Measurements from ENCODE around the gene KIF1B. TPM values are rescaled to one million over a fixed set of nuclear protein-coding genes. Genes with fewer than 3 reads are reported as not detected.

The KIF1B gene
- total and polyA plus RNA-seq, 10 of the 15 experiments (the other 5 are each of a cell fraction or from before 2014, with no cell fraction given), result 2.1 to 16.5 (median 8.7) TPM

DNA sequence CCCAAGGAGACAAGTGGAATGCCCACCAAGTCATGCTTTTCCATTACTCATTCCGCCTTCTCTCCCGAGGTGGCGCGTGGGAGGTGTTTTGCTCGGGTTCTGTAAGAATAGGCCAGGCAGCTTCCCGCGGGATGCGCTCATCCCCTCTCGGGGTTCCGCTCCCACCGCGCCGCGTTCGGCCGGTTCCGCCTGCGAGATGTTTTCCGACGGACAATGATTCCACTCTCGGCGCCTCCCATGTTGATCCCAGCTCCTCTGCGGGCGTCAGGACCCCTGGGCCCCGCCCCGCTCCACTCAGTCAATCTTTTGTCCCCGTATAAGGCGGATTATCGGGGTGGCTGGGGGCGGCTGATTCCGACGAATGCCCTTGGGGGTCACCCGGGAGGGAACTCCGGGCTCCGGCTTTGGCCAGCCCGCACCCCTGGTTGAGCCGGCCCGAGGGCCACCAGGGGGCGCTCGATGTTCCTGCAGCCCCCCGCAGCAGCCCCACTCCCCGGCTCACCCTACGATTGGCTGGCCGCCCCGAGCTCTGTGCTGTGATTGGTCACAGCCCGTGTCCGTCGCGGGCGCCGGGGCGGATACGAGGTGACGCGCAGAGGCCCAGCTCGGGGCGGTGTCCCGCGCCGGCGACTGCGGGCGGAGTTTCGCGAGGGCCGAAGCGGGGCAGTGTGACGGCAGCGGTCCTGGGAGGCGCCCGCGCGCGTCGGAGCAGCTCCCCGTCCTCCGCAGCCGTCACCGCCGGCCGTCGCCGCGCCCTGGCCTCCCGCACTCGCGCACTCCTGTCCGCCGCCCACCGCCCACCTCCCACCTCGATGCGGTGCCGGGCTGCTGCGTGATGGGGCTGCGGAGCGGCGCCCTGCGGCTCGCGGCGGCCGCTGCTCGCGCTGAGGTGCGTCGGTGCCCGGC is at the start of gene KIF1B (continued):
- TF ChIP-seq, protein P1, sequence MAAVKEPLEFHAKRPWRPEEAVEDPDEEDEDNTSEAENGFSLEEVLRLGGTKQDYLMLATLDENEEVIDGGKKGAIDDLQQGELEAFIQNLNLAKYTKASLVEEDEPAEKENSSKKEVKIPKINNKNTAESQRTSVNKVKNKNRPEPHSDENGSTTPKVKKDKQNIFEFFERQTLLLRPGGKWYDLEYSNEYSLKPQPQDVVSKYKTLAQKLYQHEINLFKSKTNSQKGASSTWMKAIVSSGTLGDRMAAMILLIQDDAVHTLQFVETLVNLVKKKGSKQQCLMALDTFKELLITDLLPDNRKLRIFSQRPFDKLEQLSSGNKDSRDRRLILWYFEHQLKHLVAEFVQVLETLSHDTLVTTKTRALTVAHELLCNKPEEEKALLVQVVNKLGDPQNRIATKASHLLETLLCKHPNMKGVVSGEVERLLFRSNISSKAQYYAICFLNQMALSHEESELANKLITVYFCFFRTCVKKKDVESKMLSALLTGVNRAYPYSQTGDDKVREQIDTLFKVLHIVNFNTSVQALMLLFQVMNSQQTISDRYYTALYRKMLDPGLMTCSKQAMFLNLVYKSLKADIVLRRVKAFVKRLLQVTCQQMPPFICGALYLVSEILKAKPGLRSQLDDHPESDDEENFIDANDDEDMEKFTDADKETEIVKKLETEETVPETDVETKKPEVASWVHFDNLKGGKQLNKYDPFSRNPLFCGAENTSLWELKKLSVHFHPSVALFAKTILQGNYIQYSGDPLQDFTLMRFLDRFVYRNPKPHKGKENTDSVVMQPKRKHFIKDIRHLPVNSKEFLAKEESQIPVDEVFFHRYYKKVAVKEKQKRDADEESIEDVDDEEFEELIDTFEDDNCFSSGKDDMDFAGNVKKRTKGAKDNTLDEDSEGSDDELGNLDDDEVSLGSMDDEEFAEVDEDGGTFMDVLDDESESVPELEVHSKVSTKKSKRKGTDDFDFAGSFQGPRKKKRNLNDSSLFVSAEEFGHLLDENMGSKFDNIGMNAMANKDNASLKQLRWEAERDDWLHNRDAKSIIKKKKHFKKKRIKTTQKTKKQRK (IDR thresholded peaks at IDR 0.05; ENCODE audit: low read depth, low read length), result no peak
- TF ChIP-seq, protein P2, sequence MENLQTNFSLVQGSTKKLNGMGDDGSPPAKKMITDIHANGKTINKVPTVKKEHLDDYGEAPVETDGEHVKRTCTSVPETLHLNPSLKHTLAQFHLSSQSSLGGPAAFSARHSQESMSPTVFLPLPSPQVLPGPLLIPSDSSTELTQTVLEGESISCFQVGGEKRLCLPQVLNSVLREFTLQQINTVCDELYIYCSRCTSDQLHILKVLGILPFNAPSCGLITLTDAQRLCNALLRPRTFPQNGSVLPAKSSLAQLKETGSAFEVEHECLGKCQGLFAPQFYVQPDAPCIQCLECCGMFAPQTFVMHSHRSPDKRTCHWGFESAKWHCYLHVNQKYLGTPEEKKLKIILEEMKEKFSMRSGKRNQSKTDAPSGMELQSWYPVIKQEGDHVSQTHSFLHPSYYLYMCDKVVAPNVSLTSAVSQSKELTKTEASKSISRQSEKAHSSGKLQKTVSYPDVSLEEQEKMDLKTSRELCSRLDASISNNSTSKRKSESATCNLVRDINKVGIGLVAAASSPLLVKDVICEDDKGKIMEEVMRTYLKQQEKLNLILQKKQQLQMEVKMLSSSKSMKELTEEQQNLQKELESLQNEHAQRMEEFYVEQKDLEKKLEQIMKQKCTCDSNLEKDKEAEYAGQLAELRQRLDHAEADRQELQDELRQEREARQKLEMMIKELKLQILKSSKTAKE (IDR thresholded peaks at IDR 0.05; ENCODE audit: low read depth, poor library complexity, severe bottlenecking), result no peak
- TF ChIP-seq, protein P3, sequence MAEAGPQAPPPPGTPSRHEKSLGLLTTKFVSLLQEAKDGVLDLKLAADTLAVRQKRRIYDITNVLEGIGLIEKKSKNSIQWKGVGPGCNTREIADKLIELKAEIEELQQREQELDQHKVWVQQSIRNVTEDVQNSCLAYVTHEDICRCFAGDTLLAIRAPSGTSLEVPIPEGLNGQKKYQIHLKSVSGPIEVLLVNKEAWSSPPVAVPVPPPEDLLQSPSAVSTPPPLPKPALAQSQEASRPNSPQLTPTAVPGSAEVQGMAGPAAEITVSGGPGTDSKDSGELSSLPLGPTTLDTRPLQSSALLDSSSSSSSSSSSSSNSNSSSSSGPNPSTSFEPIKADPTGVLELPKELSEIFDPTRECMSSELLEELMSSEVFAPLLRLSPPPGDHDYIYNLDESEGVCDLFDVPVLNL (IDR thresholded peaks at IDR 0.05; ENCODE audit: low read depth, low read length), result no peak
- TF ChIP-seq, protein P4, sequence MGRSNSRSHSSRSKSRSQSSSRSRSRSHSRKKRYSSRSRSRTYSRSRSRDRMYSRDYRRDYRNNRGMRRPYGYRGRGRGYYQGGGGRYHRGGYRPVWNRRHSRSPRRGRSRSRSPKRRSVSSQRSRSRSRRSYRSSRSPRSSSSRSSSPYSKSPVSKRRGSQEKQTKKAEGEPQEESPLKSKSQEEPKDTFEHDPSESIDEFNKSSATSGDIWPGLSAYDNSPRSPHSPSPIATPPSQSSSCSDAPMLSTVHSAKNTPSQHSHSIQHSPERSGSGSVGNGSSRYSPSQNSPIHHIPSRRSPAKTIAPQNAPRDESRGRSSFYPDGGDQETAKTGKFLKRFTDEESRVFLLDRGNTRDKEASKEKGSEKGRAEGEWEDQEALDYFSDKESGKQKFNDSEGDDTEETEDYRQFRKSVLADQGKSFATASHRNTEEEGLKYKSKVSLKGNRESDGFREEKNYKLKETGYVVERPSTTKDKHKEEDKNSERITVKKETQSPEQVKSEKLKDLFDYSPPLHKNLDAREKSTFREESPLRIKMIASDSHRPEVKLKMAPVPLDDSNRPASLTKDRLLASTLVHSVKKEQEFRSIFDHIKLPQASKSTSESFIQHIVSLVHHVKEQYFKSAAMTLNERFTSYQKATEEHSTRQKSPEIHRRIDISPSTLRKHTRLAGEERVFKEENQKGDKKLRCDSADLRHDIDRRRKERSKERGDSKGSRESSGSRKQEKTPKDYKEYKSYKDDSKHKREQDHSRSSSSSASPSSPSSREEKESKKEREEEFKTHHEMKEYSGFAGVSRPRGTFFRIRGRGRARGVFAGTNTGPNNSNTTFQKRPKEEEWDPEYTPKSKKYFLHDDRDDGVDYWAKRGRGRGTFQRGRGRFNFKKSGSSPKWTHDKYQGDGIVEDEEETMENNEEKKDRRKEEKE (IDR thresholded peaks at IDR 0.05), result no peak
- TF ChIP-seq, protein P5, sequence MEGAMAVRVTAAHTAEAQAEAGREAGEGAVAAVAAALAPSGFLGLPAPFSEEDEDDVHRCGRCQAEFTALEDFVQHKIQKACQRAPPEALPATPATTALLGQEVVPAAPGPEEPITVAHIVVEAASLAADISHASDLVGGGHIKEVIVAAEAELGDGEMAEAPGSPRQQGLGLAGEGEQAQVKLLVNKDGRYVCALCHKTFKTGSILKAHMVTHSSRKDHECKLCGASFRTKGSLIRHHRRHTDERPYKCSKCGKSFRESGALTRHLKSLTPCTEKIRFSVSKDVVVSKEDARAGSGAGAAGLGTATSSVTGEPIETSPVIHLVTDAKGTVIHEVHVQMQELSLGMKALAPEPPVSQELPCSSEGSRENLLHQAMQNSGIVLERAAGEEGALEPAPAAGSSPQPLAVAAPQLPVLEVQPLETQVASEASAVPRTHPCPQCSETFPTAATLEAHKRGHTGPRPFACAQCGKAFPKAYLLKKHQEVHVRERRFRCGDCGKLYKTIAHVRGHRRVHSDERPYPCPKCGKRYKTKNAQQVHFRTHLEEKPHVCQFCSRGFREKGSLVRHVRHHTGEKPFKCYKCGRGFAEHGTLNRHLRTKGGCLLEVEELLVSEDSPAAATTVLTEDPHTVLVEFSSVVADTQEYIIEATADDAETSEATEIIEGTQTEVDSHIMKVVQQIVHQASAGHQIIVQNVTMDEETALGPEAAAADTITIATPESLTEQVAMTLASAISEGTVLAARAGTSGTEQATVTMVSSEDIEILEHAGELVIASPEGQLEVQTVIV (IDR thresholded peaks at IDR 0.05; ENCODE audit: borderline replicate concordance, partially characterized antibody), result no peak
- TF ChIP-seq NR2F1 (conservative IDR thresholded peaks at IDR 0.05), result peak; percentile 87
- TF ChIP-seq MTA2 (IDR thresholded peaks at IDR 0.05; ENCODE audit: low read depth), result peak; percentile 58; the same call in 1 of the 2 replicates
- peak; percentile 41 for TF ChIP-seq MEF2B (IDR thresholded peaks at IDR 0.05; ENCODE audit: partially characterized antibody, poor library complexity, severe bottlenecking)
- TF ChIP-seq STAT3 (IDR thresholded peaks at IDR 0.05; ENCODE audit: low read depth, low read length), result no peak
- TF ChIP-seq ZNF207 (IDR thresholded peaks at IDR 0.05; ENCODE audit: borderline replicate concordance), result 0 out of 2 replicates have a peak, but pooled peaks have one; percentile 26
- no peak for TF ChIP-seq TBL1XR1 (IDR thresholded peaks at IDR 0.05; ENCODE audit: low read depth, low read length)
- no peak for TF ChIP-seq ZZZ3 (IDR thresholded peaks at IDR 0.05; ENCODE audit: control insufficient read depth, insufficient read length, low read depth)
- TF ChIP-seq PAX8 (IDR thresholded peaks at IDR 0.05), result no peak
- TF ChIP-seq CBX5 (IDR thresholded peaks at IDR 0.05; ENCODE audit: low read depth), result no peak
- TF ChIP-seq CHD4 (IDR thresholded peaks at IDR 0.05), result no peak
- TF ChIP-seq CBX3 (IDR thresholded peaks at IDR 0.05; ENCODE audit: borderline replicate concordance, low read depth), result no peak
- no peak for TF ChIP-seq NFIC (IDR thresholded peaks at IDR 0.05; ENCODE audit: low read depth, low read length)
